K562 (cell line): Measurements from ENCODE around the gene TCAP. TPM values are rescaled to one million over a fixed set of nuclear protein-coding genes. Genes with fewer than 3 reads are reported as not detected.

ENCODE experiments used
- BMI1 ChIP-seq: fragments of 150-350 bp; IDR thresholded peaks from 2 replicates; pipeline ENCODE4 v1.6.1; 2014; ENCODE audit warnings: low read length
- CCAR2 ChIP-seq: fragments of 200-400 bp; formaldehyde crosslinking; IDR thresholded peaks from 2 replicates; pipeline ENCODE4 v1.6.1; 2017; ENCODE audit warnings: mild to moderate bottlenecking, low read depth, low read length
- ETV5 ChIP-seq: sonication (generic); formaldehyde crosslinking; IDR thresholded peaks from 2 replicates; pipeline ENCODE4 v1.4.0; 2020; ENCODE audit warnings: low read depth, mild to moderate bottlenecking, missing genetic modification reagents
- GABPA ChIP-seq: fragments of 200-800 bp; sonication (Bioruptor generic); conservative IDR thresholded peaks from 2 replicates; pipeline ENCODE4 v1.6.1; 2016; ENCODE audit warnings: low read depth, missing genetic modification characterization, missing compliant biosample characterization
- GATAD2A ChIP-seq: fragments of 450-650 bp; IDR thresholded peaks from 2 replicates; pipeline ENCODE4 v1.6.1; 2017
- GTF2B ChIP-seq: IDR thresholded peaks from 2 replicates; pipeline ENCODE4 v1.6.1; 2011; ENCODE audit not compliant: insufficient read length; ENCODE audit errors: extremely low read depth
- HDAC8 ChIP-seq: fragments of 450-650 bp; IDR thresholded peaks from 2 replicates; pipeline ENCODE4 v1.6.1; 2016; ENCODE audit warnings: mild to moderate bottlenecking, missing genetic modification characterization, moderate library complexity, missing compliant biosample characterization
- MXD1 ChIP-seq: fragments of 250-450 bp; sonication (Bioruptor Pico); IDR thresholded peaks from 2 replicates; pipeline ENCODE4 v1.8.0; 2021; ENCODE audit warnings: borderline replicate concordance, mild to moderate bottlenecking, moderate library complexity; ENCODE audit not compliant: poor library complexity, severe bottlenecking
- PHF21A ChIP-seq: fragments of 450-650 bp; IDR thresholded peaks from 2 replicates; pipeline ENCODE4 v1.6.1; 2017; ENCODE audit warnings: low read depth, borderline replicate concordance
- SMARCE1 ChIP-seq: fragments of 450-650 bp; IDR thresholded peaks from 2 replicates; pipeline ENCODE4 v1.7.1; 2016; ENCODE audit warnings: mild to moderate bottlenecking
- SRSF1 ChIP-seq: fragments of 200-400 bp; formaldehyde crosslinking; IDR thresholded peaks from 2 replicates; pipeline ENCODE4 v1.6.1; 2017; ENCODE audit warnings: mild to moderate bottlenecking, low read depth, low read length, moderate library complexity
- TAF1 ChIP-seq: IDR thresholded peaks from 2 replicates; pipeline ENCODE4 v1.6.1; 2011; ENCODE audit warnings: mild to moderate bottlenecking, low read length, moderate library complexity; ENCODE audit not compliant: insufficient read depth, control insufficient read depth, severe bottlenecking; ENCODE audit errors: extremely low read depth
- TEAD4 ChIP-seq, 2 experiments: sonication (generic) in 1 of 2; formaldehyde crosslinking in 1 of 2; IDR thresholded peaks; 2 replicates each; pipeline versions ENCODE4 v1.6.1 to v1.8.0; 2012 to 2022; ENCODE audit warnings: borderline replicate concordance in 1 of 2, inconsistent platforms in 1 of 2, low read length in 1 of 2, mild to moderate bottlenecking in 1 of 2, missing genetic modification reagents in 1 of 2
- ZNF253 ChIP-seq: fragments of 250-450 bp; sonication (Bioruptor Pico); conservative IDR thresholded peaks from 2 replicates; pipeline ENCODE4 v1.6.1; 2021; ENCODE audit warnings: mild to moderate bottlenecking
- ZNF263 ChIP-seq: sonication (generic); formaldehyde crosslinking; IDR thresholded peaks from 2 replicates; pipeline ENCODE4 v1.8.0; 2022; ENCODE audit warnings: mild to moderate bottlenecking, missing genetic modification reagents, borderline replicate concordance
- ZNF408 ChIP-seq: fragments of 250-450 bp; sonication (Bioruptor Pico); IDR thresholded peaks from 2 replicates; pipeline ENCODE4 v1.4.0; 2020; ENCODE audit warnings: low read depth, mild to moderate bottlenecking, moderate library complexity
- ZNF717 ChIP-seq: fragments of 250-450 bp; sonication (Bioruptor Pico); IDR thresholded peaks from 2 replicates; pipeline ENCODE4 v1.5.0; 2021
- polyA plus RNA-seq, 8 experiments: library from polyadenylated mRNA; depleted of rRNA in 4 of 8; stranded (reverse) in 5 of 8; unstranded in 3 of 8; fragments of >200 nt; fragmentation: Nextera tagmentation in 2 of 8; fragmentation: Illumina TruSeq in 1 of 8; extraction: Ambion mirVana in 2 of 8; extraction: Trizol in 1 of 8; gene quantifications; 2 replicates each; pipeline versions ENCODE4 v1.2.1 to v1.2.3, GENCODE V29; 2011 to 2014; ENCODE audit warnings: inconsistent platforms in 1 of 8, missing spikeins in 1 of 8
- total RNA-seq, 7 experiments: library from RNA; depleted of rRNA in 6 of 7; stranded (reverse); fragments of >200 nt in 6 of 7; fragmentation: Illumina TruSeq in 2 of 7; extraction: Trizol in 2 of 7; gene quantifications; 2 replicates each; pipeline versions ENCODE4 v1.2.1 to v1.2.3, GENCODE V29; 2011 to 2021; ENCODE audit warnings: low replicate concordance in 1 of 7
- TF ChIP-seq, protein P1 (sequence below): sonication (generic); formaldehyde crosslinking; IDR thresholded peaks from 2 replicates; pipeline ENCODE4 v1.8.0; 2022; ENCODE audit warnings: mild to moderate bottlenecking, missing genetic modification reagents
- TF ChIP-seq, protein P2 (sequence below): IDR thresholded peaks from 2 replicates; pipeline ENCODE4 v1.6.1; 2012; ENCODE audit warnings: low read depth, low read length, improper control_type of control experiment, borderline replicate concordance

TCAP gene
- total and polyA plus RNA-seq, 9 of the 15 experiments (the other 6 are each of a cell fraction or from before 2014, with no cell fraction given) = 0.33 to 1.4 (median 0.82) TPM; not detected in 2

GRCh38 chr17:39636927-39637736, 28.0 kb upstream of the TCAP start, which contains the start of gene STARD3 (continued):
- TF ChIP-seq MXD1 (CRISPR knock-in tag) = no peak
- no peak for TF ChIP-seq GTF2B
- no peak for TF ChIP-seq ZNF717 (CRISPR knock-in tag)
- no peak for TF ChIP-seq ZNF263 (CRISPR knock-in tag)
- peak; percentile 47; the same call in 1 of the 2 replicates for TF ChIP-seq PHF21A
- TF ChIP-seq SMARCE1 = no peak
- no peak for TF ChIP-seq SRSF1
- TF ChIP-seq TEAD4 (IDR thresholded peaks at IDR 0.05; ENCODE audit: low read length) = no peak
- TF ChIP-seq TEAD4 (CRISPR knock-in tag; IDR thresholded peaks at IDR 0.05; ENCODE audit: borderline replicate concordance) = no peak
- TF ChIP-seq, protein P1, sequence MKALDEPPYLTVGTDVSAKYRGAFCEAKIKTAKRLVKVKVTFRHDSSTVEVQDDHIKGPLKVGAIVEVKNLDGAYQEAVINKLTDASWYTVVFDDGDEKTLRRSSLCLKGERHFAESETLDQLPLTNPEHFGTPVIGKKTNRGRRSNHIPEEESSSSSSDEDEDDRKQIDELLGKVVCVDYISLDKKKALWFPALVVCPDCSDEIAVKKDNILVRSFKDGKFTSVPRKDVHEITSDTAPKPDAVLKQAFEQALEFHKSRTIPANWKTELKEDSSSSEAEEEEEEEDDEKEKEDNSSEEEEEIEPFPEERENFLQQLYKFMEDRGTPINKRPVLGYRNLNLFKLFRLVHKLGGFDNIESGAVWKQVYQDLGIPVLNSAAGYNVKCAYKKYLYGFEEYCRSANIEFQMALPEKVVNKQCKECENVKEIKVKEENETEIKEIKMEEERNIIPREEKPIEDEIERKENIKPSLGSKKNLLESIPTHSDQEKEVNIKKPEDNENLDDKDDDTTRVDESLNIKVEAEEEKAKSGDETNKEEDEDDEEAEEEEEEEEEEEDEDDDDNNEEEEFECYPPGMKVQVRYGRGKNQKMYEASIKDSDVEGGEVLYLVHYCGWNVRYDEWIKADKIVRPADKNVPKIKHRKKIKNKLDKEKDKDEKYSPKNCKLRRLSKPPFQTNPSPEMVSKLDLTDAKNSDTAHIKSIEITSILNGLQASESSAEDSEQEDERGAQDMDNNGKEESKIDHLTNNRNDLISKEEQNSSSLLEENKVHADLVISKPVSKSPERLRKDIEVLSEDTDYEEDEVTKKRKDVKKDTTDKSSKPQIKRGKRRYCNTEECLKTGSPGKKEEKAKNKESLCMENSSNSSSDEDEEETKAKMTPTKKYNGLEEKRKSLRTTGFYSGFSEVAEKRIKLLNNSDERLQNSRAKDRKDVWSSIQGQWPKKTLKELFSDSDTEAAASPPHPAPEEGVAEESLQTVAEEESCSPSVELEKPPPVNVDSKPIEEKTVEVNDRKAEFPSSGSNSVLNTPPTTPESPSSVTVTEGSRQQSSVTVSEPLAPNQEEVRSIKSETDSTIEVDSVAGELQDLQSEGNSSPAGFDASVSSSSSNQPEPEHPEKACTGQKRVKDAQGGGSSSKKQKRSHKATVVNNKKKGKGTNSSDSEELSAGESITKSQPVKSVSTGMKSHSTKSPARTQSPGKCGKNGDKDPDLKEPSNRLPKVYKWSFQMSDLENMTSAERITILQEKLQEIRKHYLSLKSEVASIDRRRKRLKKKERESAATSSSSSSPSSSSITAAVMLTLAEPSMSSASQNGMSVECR (CRISPR knock-in tag) = peak; percentile 61; the same call in 1 of the 2 replicates
- TF ChIP-seq, protein P2, sequence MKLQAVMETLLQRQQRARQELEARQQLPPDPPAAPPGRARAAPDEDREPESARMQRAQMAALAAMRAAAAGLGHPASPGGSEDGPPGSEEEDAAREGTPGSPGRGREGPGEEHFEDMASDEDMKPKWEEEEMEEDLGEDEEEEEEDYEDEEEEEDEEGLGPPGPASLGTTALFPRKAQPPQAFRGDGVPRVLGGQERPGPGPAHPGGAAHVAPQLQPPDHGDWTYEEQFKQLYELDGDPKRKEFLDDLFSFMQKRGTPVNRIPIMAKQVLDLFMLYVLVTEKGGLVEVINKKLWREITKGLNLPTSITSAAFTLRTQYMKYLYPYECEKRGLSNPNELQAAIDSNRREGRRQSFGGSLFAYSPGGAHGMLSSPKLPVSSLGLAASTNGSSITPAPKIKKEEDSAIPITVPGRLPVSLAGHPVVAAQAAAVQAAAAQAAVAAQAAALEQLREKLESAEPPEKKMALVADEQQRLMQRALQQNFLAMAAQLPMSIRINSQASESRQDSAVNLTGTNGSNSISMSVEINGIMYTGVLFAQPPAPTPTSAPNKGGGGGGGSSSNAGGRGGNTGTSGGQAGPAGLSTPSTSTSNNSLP = no peak
- 0 out of 2 replicates have a peak, but pooled peaks have one; percentile 47 for TF ChIP-seq ETV5 (CRISPR knock-in tag)
- peak; percentile 75; the same call in 1 of the 2 replicates for TF ChIP-seq GATAD2A
- no peak for TF ChIP-seq HDAC8 (tag)
- TF ChIP-seq ZNF408 (CRISPR knock-in tag) = no peak
- TF ChIP-seq CCAR2 = no peak
- no peak for TF ChIP-seq ZNF253 (CRISPR knock-in tag)
- peak; percentile 72 for TF ChIP-seq TAF1
- TF ChIP-seq BMI1 = no peak
- peak; percentile 96 for TF ChIP-seq GABPA (tag)
